HG03280 (cell line): ENCODE data around the gene ELP1.
"Not testable (repeated sequence)": the region's sequence is repeated elsewhere in the genome, so short reads cannot be mapped to it uniquely, and the experiment has no call there.

ENCODE experiments used
- ATAC-seq: cut with Tn5 transposase; IDR thresholded peaks from one replicate; pipeline ENCODE4 v1.9.1; 2021; ENCODE audit warnings: mild to moderate bottlenecking, moderate library complexity; ENCODE audit not compliant: unreplicated experiment

Gene ELP1

GRCh38 chr9:108857572-108857971 is 76.4 kb downstream of the ELP1 start:
- no peak for ATAC-seq

GRCh38 chr9:108855888-108856287 is 78.0 kb downstream of the ELP1 start, which contains the start of gene ACTL7B:
Gene ACTL7B (minus strand): TSS chr9:108855986. CDS start chr9:108855930, 56 bp downstream.
- ATAC-seq = no peak

- no peak for ATAC-seq
Measured at GRCh38 chr9:108855529-108855886, 78.4 kb downstream of the ELP1 start.

- no peak for ATAC-seq
Measured at GRCh38 chr9:108854641-108855528, 79.0 kb downstream of the ELP1 start.

- ATAC-seq = no peak
Measured at GRCh38 chr9:108854094-108854493, 79.8 kb downstream of the ELP1 start.

GRCh38 chr9:108852079-108852478 is 81.8 kb downstream of the ELP1 start:
- no peak for ATAC-seq

- no peak for ATAC-seq
Measured at GRCh38 chr9:108851138-108851537, 82.8 kb downstream of the ELP1 start.

- no peak for ATAC-seq
Measured at GRCh38 chr9:108850293-108850897, 83.5 kb downstream of the ELP1 start.

GRCh38 chr9:108848296-108848695 is 85.6 kb downstream of the ELP1 start:
- not testable (repeated sequence) for ATAC-seq

GRCh38 chr9:108845947-108846346 is 88.0 kb downstream of the ELP1 start:
- ATAC-seq = no peak

GRCh38 chr9:108845507-108845906 is 88.4 kb downstream of the ELP1 start:
- no peak for ATAC-seq

GRCh38 chr9:108844856-108845255 is 89.1 kb downstream of the ELP1 start:
- no peak for ATAC-seq

- ATAC-seq = no peak
Measured at GRCh38 chr9:108844391-108844790, 89.5 kb downstream of the ELP1 start.

- no peak for ATAC-seq
Measured at GRCh38 chr9:108842610-108843295, 91.2 kb downstream of the ELP1 start.

GRCh38 chr9:108839561-108839960 is 94.4 kb downstream of the ELP1 start:
- ATAC-seq = not testable (repeated sequence)

- no peak for ATAC-seq
Measured at GRCh38 chr9:108838017-108838416, 95.9 kb downstream of the ELP1 start.

- no peak for ATAC-seq
Measured at GRCh38 chr9:108837530-108837929, 96.4 kb downstream of the ELP1 start.

- no peak for ATAC-seq
Measured at GRCh38 chr9:108836781-108837180, 97.1 kb downstream of the ELP1 start.

- no peak for ATAC-seq
Measured at GRCh38 chr9:108836319-108836718, 97.6 kb downstream of the ELP1 start.

GRCh38 chr9:108835831-108836230 is 98.1 kb downstream of the ELP1 start:
- ATAC-seq = no peak

GRCh38 chr9:108834959-108835665 is 98.8 kb downstream of the ELP1 start:
- ATAC-seq = no peak
